Endometrium (tissue), 2 donors: Measurements from ENCODE around the gene AKT3.
"Not testable (repeated sequence)": the region's sequence is repeated elsewhere in the genome, so short reads cannot be mapped to it uniquely, and the experiment has no call there.

Experiments
- FAIRE-seq: peaks from 2 replicates; lab custom pipeline; 2012; peaks lifted over from hg19 to GRCh38; lab: Jason Lieb, UNC
- donor health status: control.
- donor health status: control.

Gene AKT3

GRCh38 chr1:243841507-243841906 is 8.5 kb downstream of the AKT3 start:
- FAIRE-seq, result no peak

GRCh38 chr1:243837907-243838535 is 12.0 kb downstream of the AKT3 start:
- no peak for FAIRE-seq

DNA sequence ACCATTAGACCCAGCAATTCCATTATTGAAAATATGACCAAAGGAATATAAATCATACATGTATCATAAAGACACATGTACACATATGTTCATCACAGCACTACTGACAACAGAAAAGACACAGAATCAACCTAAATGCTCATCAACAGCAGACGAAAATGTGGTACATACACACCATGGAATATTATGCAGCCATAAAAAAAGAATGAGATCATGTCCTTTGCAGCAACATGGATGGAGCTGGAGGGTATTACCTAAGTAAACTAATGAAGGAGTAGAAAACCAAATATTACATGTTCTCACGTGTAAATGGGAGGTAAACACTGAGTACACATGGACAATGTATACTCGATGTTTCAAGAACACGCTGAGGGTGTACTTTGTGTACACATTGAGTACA is 15.9 kb downstream of the AKT3 start:
- no peak for FAIRE-seq

- no peak for FAIRE-seq
These were observed 18.6 kb downstream of the AKT3 start for GRCh38 chr1:243831463-243831862.

DNA sequence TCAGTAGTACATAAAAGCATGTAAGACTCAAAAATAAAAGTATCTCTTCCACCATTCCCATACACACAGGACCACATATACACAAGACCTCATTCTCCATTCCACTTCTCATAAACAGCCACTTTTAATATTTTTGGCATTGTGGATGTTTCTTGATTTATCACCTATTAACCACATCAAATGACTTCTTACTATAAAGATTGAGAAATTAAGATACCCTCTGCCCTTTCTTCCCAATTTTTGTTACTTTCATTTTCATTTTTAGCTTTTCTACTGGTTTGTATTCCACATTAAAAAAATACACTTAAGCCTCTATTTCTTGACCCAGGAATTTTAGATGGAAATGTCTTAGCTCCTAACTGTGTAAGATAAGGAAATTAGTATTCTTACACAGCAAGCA is 22.8 kb downstream of the AKT3 start:
- FAIRE-seq, result no peak

GRCh38 chr1:243824907-243825306 is 25.1 kb downstream of the AKT3 start:
- not testable (repeated sequence) for FAIRE-seq

DNA sequence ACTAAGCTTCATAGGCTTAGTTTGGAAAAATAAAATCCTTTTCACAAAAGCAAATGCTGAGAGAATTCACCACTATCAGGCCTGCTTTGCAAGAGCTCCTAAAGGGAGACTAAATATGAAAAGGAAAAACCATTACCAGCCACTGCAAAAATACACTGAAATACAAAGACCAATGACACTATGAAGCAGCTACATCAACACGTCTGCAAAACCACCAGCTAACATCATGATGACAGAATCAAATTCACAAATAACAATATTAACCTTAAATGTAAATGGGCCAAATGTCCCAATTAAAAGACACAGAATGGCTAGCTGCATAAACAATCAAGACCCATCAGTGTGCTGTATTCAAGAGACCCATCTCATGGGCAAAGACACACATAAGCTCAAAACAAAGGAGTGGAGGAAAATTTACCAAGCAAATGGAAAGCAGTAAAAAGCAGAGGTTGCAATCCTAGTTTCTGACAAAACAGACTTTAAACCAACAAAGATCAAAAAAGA is 28.8 kb downstream of the AKT3 start:
- FAIRE-seq, result no peak

GRCh38 chr1:243819438-243819839 is 30.6 kb downstream of the AKT3 start:
- FAIRE-seq, result no peak

DNA sequence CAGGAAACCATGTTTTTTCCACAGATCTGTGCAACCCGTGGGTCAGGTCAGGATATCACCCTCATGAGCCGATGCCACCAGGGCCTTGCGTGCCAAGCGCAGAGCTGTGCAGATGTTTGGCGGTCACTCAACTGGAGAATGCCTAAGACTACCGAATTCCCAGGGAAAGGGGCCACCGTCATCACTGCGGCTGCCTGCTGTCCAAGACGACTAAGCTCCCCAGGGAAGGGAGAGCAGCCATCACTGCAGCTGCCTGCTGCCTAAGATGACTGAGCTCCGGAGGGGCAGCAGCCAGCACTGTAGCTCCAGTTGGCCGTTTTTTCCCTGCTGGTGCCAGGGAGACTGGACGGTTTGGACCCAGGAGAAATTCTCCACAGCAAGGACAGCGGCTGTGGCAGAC is 31.1 kb downstream of the AKT3 start:
- no peak for FAIRE-seq

DNA sequence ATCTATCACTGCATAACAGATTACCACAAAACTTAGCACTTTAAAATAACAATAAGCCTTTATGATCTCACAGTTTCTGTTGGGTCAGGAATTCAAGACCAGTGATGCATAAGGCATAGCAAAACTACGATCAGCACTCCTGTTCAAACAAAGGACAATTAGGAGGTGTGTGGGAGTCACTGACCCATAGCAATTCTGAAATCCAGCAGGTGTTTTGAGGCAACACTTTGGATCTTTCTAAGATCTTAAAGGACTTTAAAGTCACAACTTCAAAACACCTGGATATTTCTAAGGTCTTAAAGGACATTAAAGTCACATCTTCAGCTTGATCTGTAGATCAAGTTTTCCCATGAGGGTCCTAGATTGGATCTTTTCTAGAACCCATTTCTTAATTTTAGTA is 35.3 kb downstream of the AKT3 start:
- no peak for FAIRE-seq

GRCh38 chr1:243807346-243807745 is 42.7 kb downstream of the AKT3 start:
- not testable (repeated sequence) for FAIRE-seq

DNA sequence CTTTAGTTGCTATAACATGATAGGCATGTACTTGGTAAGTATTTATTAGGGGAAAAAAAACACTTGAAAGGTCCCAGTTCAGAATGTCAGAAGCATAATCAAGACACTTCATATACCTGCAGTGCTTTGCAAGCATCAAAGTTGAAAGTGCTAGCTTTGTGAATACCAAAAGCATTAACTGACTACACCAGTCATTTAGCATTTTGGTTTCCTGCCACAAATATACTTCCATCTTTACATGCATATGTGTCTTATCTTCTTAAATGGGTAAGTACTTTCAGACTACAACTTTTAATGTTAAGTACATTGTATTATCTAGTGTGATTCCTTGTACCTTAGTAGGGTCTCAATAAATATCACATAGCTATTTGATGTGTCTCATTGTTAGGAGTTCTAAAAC is 43.7 kb downstream of the AKT3 start:
- FAIRE-seq, result no peak

DNA sequence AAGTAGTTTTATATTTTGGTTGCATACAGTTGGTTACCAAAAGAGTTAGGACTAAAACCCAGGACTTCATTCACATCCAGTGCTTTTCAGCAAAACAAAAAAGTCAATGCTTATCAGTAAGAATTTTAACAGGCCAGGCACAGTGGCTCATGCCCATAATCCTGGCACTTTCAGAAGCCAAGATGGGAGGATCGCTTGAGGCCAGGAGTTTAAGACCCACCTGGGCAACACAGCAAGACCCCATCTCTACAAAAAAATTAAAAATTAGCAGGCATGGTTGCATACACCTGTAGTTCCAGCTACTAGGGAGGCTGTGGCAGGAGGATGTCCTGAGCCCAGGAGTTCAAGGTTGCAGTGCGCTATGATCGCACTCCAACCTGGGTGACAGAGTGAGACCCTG is 47.3 kb downstream of the AKT3 start:
- FAIRE-seq, result no peak

DNA sequence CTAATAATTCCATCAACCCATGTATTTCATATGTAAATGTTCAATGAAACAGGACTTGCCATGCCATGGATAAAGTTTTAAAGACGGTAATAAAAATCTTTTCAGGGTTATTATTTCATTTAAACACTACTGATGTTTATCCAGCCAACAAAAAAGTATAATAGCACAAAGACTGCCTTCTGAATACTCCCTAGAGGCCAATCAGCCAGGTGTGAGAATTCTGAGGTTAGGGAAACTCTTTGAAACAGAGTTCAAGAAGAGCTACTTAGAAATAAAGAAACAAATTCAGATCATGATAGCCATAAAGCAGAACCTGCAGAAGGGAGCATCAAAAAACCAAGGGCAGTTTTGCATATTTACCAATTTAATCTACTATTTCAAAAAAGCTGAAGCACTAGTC is 48.7 kb downstream of the AKT3 start:
- no peak for FAIRE-seq

DNA sequence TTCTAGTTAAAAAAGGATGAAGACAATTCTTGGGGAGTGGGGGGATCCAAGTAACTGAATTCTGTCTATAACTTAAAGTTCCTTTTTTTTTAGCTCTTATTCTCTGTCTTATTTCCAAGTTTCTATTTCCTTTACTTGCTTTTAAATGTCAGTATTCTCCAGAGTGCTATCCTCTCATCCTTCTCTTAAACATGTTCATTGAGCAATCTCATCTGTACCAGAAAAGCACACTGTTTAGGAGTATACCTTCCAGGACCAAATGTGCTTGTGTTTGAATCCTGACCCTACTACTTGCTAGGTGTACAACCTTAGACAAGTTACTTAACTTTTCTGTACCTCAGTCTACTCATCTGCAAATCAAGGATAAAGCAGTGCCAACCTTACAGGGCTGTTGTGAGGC is 50.1 kb downstream of the AKT3 start:
- no peak for FAIRE-seq

DNA sequence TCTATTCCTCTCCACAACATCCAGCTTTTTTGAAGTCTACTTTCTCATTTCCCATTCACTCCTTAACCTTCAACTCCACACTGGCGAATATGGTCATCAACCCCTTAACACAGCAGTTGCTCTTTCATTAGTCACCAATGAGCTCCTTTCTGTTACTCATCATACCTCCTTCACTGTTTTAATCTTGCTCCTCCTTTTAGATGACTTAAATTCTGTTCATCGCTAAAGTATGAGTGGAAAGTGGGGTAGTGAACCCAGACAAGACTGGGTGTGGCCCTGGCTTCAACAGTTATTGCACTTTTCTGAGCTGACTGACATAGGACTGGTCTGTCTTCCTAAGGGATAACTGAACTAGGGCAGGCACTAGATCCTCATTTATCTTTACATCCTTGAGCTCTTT is 51.3 kb downstream of the AKT3 start:
- FAIRE-seq, result no peak

DNA sequence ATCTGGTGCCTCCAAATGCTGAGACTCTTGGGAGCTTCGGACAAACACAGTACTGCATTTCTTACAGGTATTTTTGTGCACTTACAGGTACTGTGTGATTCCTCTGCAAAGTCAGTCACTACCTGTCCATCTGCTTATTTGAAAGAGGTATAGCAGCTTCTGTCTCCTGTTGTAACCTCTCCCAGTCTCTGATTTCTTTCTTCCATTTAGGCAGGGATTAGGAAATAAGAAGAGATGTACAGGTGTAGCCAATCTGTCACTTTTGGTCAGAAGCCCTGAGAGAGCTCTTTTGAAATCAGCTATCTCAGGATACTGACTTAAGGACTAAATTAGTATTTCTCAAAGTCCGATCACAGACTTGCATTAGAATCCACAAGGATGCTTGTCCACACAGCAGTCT is 54.0 kb downstream of the AKT3 start:
- no peak for FAIRE-seq

DNA sequence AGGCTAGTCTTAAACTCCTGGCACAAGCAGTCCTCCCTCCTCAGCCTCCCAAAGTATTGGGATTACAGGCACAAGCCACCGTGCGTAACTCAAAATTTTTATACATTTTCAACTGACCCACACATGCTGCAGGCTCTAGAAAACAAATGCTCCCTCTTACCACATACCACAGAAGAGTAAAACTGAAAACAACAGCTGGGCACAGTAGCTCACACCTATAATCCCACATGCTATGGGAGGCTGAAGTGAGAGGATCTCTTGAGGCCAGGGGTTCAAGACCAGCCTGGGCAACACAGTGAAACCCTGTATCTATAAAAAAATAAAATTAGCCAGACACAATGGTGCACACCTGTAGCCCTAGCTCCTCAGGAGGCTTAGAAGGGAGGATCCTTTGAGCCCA is 56.7 kb downstream of the AKT3 start:
- FAIRE-seq, result no peak

- FAIRE-seq, result no peak
These were observed 57.2 kb downstream of the AKT3 start for GRCh38 chr1:243792891-243793290.

DNA sequence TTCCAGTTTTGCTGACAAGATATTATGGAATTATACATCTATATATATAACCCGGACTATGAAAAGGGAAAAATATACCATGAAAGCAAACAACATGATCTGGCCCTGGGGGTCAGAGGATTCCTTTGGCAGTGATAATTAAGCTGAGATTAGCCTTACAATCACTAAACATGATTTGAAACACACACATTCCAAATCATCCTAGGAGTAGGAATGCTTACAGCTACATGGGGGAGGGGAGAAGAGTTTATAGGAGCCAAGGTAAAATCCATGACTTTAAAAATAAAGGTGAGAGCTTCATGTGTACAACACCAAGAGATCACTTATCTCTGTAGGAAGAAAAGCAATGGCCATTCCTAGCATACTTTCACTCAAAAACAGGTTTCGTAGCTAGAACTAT is 57.6 kb downstream of the AKT3 start:
- FAIRE-seq, result no peak

DNA sequence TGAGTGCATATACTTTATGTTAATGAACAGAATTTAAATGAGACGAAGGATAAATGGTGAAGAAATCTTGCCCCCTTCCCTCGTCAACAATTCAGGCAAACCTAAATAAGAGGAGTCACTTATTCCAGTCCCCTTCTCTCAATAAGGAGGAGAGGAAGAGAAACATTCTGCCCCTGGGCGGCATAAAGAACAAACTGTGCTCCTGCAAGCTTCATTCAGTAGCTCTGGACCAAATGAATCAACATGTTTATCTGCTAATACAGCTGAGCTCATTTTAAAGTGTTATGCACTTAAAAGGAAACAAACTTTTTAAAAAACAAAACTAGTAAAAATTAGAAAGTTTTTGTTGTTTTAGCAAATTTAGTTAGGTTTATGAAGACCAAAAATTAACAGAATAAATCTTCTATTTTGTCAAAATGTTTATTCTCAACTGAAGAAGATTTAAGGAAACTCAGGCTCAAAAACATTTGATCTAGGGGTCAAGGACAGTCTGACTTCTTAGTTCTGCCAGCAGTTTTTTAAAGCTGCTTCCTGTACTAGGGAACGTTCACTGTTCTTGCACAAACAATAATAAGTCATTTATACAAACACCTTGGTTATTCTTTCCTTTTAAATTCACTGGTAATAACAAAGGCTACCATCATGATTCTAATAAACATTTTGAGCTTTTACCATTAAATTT is 58.3 kb downstream of the AKT3 start:
- peak; percentile 92 for FAIRE-seq

- FAIRE-seq, result no peak
These were observed 59.6 kb downstream of the AKT3 start for GRCh38 chr1:243790404-243790803.

DNA sequence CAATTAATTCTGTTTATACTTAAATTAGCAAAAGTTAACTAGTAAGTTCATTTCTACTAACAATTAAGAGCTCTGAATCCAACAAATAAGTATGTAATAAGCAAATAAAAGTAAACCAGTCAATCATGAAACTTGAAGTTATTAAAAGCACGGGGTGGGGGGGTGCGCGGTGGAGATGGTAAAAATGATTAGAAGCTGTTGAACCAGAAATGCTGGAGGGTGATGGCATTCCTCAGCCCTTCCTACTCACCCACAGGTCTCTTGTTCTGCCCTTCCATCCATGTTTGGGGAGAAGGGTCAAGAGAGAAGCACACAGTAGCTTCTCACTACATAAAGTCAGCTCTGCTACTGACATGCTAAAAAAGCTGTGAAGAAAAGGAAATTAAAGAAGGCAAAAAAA is 63.5 kb downstream of the AKT3 start:
- FAIRE-seq, result no peak

DNA sequence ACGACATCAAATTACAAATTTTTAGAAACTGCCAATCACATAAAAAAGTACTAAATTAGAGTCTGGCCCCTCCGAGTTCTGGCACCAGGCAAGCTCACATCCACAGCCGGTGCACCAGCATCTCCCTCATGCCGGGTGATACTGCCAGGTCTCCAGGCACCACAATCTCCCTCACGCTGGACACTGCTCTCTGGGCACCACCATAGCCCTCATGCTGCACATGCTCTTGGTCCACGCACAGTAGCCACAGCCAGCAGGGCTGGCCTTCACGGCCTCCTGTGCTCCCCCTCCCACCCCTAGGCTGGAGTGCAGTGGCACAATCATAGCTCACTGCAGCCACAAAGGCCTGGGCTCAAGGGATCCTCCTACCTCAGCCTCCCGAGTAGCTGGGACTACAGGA is 65.5 kb downstream of the AKT3 start:
- FAIRE-seq, result no peak
